Myocyte (in vitro differentiated cells): ENCODE measurements around the gene MPST. TPM values are rescaled to one million over a fixed set of nuclear protein-coding genes. Genes with fewer than 3 reads are reported as not detected.
"Not testable (repeated sequence)": the region's sequence is repeated elsewhere in the genome, so short reads cannot be mapped to it uniquely, and the experiment has no call there.

ENCODE experiments used
- DNase-seq: peaks from one replicate; pipeline ENCODE4 v3.0.0-alpha.2; 2012; ENCODE audit warnings: low read depth
- total RNA-seq: library from RNA; depleted of rRNA; stranded (reverse); fragments of >200 nt; gene quantifications from 2 replicates; pipeline ENCODE4 v1.2.3, GENCODE V29; 2014

The MPST gene
- total RNA-seq, 1 donor from 2014 or later = 109 TPM

DNA sequence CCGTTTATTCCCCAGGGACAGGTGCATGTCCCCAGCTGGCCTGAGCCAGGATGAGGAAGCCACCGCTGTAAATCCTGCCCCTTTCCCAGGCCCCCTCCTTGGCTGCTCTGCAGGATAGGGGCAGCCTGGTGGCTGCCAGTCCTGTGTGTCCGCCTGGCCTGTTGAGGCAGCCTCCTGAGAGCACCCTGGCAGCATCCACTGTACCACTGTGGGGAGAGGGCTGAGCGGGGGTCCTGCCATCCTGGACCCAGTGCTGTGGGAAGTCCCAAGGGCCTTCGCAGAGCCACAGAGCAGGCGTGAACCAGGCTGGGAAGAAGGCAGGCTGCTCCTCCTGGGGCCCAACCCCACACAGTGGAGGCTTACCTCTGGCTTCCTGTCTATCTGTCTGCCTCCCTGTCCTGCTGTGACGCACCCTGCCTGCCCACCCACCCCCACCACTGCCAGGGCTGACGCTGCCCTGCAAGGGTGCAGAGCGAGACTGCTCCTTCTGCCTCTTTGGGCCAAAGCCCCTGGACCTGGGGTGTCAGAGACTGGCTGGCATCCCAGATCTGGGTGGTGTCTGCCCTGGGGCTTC, 40.4 kb downstream of the MPST start:
- DNase-seq = no peak

DNA sequence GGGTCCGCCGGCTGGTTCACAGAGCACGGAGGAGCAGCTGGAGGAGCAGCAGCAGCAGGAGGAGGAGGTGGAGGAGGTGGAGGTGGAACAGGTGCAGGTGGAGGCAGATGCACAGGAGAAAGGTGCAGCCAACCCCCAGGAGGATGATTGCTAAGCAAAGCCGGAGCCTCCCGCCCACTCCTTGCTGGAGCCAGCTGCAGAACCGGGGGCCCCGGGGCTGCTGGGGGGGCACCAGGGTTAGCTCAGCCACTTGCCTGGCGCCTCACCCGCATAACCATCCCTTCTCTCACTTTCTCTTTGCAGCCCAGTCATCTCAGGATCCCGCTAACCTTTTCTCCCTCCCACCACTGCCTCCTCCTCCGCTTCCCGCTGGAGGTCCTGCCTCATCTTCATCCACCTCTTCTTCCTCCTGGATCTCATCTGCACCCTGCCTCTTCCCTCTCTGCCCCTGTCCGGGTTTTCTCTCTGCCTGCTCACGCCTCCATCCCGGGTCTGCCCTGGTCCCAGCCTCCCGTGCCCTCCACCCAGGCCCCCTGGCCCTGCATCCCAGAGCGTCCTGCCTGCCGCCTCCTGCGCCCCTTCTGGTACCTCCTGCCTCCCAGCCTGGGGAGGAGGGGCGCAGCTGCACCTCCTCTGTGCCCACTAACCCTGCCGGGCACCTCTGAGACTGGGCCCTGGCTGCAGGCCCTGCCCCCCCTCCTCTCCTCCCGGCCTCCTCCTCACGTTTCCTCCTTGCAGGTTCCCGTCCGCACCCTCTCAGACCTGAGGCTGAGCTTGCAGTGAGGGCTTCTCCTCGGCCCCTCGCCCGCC, 41.5 kb downstream of the MPST start:
- DNase-seq = no peak

DNA sequence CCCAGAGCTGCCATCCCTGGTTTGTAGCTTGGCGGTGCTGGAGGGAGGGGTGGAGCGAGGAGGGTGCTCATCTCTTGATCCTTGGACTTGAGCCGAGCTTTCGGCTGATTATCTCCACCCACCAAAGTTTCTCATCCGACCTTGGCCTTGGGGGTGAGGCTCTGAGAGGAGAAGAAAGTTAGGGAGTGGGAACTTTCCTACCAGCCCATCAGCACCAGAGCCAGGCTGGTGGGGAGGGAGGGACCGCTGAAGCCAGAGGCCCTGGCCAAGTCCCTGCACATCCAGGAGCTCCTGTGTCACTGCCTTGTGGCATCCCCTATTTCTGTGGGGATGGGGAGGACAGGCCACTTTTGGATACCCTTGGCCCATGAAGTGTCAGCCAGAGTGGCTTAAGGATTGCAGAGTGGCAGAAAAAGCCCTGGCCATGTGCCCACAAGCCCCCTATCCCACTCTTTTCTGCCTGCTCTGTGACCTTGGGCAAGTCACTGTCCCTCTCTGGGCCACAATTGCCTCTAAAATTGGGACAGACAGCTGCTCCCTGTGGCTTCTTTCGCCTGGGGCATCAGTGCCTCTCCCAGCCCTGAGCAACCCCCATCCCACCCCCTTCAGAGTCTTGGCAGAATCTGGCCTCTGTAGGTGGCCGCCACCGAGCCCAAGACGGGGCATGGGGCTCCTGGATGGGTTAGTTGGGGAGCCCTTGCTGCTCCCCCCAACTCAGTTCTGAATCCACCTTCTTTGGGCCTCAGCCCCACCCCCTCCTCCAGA, 42.3 kb downstream of the MPST start:
- no peak for DNase-seq

DNA sequence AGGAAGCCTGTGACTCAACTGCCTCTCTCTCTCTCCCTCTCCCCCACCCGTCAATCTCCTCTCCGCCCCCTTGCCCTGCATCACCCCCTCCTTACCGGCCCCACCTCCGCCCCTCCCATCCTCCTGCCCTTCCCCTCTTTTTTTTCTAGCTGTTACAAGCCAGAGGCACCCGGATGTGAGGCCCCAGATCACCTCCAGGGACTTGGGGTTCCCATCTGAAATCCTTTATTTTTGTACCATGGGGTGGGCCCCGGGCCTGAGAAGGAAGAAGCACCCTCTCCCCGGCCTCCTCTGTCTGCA, 42.8 kb downstream of the MPST start:
- DNase-seq = no peak

DNA sequence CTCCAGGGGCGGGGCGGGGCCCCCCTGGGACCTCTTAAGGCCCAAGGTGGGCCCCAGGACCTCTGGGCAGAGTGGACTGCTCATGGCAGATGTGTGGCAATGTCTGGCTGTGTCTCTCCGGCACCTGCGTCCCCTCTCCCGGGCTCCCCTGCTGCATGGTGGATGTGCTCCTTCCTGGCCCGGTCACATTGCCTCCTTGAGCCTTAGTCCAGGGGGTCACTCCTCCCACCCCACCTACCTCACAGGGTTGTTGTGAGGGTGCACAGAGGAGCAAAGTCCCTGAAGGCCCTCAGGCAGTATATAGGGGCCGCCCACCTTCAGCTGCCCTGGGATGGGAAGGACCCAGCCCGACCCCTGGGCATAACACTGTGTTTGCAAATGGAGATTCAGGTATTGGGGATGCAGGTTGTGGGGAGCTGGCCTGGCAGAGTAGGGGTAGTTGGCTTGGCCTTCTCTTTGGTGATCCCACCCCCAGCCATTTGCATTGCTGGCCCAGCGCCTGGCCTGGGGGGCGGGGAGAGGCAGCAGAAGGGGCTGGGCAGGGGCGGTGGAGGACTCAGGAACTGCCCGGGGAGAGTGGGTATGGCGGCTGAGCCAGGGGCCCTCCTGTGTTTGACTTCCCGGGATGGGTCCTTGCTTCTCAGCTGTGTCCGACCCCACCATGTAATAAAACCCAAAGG, 43.3 kb downstream of the MPST start:
- DNase-seq = no peak

DNA sequence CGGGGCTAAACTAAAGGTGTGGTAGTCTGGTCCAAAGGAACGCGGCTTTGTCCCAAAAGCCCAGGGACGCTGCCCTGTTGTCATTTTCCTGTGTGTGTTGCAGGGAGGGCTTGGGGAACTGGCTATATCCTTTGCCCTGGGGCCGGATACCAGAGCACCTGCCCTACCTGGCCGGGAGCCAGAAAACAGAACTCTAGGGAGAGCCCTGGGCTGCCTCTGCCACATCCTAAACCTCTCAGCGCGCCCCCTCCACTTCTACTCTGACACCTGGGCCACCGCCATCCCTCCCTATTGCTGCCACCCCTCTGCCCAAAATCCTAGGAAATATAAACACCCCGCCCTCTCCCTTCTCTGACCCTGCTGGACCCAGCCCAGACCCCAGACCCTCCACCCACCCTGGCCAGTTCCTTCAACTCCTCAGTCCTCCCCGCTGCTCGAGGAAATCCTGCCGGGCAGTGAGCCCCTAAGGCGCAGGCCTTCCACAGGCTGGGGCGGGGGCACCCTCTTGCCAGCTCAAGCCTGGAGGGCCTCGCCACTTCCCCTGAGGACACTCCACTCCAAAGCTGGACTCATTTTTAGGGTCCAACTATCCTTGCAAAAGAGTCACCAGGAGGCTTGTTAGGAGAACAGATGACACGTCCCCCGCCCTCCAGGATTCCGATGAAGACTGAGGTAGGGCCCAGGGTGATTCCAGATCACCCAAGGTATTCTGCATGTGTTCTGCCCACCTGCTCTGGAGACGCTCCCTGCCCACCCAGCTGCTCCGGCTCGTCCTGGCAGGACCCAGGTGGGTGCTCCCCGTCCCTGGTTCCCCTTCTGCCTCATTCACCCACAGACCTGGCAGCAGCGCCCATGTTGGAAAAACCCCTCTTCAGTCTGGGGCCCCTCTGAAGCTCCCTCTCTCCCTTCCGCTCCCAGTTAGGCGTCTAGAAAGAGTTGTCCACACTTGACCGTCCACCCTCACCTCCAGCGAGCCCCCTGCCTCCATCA, 44.2 kb downstream of the MPST start:
- DNase-seq = no peak

DNA sequence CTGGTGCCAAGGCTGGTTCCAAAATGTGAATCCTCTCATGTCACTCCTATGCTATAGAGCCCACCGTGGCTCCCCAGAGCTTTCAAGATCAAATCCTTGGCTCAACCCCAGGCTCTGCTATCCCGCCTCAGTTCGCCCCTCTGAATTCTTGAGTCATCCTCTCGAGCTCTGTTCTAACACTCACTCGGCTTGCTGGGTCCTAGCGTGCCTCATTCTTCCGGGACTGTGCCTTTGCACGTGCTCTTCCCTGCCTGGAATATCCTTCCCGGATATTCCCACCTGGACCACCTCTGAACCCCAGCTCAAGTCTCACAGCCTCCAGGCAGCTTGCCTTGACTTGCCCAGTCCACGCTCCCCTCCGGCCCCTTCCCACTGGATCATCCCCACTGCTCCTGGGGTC, 45.0 kb downstream of the MPST start:
- DNase-seq = no peak

DNA sequence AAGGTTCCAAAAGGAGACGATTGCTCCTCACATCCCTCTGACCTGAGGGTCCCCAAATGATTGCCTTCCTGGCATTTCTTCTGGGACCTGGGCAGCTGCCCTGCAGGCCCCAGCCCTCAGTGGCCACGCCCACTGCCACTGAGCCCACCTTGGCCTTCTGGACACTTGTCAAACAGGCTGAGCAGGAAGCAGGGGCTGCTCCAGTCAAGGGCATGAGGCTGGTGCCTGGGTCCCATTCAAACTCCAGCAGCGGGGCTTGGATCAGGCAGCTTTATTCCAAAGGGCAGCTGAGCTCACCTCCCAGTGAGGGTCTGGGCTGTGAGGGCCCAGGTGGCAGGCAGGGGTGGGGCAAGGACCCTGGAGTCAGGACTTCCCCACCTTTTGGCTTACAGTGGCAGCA, 45.6 kb downstream of the MPST start:
- no peak for DNase-seq

DNA sequence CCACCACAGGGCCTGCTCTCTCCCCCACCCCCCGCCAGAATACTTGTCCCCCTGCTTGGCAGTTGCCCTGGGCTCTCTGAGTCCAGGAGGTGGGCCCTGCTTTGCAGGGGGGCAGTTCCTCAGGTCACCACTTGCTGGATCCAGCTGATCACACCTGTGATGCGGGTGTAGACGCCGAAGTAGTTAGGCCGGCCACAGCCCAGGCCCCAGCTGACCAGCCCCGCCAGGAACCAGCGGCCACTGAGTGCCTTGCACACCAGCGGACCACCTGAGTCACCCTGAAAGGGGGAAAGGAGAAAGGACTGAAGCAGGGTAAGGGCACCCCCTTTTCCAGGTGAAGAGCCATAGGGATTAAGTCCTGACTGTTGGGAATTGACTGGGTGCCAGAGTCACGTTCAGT, 46.4 kb downstream of the MPST start:
- no peak for DNase-seq

DNA sequence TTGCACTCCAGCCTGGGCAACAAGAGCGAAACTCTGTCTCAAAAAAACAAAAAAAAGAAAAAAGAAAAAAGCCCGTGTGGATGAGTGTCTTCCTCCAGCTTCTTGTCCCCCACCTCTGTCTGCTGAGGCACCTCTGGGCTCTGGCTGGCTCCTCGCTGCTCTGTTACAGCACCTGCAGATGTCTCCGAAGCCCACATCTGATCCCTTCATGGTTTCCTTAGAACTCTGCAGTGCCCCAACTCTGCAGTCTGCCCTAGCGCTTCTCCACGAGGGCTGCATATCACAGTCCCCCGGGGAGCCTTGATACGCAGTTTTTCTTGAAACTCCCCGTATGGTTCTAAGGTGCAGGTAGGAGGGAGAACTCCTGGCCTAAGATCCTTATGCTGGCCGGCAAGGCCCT, 47.9 kb downstream of the MPST start:
- no peak for DNase-seq

DNA sequence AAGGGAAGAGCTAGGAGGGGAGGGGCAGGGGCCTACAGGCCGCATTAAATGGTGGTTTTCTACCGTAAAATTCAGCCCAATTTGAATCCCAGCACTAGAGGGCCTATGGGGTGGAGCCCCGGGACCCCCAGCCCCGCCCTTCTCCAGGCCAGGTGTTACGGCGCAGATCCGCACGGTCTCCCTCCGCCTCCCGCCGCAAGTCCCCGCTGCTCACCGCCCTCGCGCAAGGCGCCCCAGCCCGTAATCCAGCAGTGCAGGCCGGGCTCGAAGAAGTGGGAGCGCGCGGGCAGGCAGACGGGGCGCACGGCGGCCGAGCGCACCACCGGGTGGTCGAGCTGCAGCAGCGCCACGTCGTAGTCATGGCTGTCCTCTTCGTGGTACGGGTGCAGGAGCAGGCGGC, 49.3 kb downstream of the MPST start:
- no peak for DNase-seq

DNA sequence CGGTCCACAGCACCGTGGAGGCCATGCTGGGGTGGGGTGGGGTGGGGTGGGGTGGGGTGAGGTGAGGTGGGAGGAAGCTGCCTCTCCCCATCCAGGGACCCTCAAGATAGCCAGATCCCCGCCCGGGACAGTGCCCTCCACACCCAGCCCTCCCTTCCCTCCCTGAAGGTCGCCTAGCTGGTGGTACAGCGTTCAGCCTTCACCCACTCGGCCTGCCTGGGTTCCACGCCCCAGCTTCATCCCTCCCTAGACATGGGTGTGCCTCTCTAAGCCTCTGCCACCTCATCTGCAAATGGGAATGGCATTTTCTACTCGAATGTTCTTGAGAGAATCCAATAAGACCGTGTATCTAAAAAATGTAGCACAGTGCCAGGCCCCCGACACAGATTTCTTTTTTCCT, 49.8 kb downstream of the MPST start:
- no peak for DNase-seq

DNA sequence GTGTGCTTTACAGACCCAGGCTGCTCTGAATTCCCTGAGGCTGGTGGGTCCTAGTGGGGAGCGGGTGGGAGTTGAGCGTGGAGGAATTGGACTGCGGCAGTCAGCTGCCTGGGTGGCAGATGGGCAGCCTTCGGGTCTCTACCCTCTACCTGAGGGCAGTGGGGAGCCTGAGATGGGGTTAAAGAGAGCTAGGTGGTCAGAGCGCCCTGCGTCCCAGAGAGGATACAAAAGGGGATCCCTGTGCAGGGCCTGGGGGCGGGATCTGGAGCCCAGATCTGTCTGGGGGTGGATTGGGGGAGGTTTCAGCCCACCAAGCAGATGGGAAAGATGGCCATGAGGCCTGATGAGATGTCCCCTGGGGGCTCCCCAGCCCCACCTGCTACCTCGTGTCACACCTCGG, 50.2 kb downstream of the MPST start:
- no peak for DNase-seq

DNA sequence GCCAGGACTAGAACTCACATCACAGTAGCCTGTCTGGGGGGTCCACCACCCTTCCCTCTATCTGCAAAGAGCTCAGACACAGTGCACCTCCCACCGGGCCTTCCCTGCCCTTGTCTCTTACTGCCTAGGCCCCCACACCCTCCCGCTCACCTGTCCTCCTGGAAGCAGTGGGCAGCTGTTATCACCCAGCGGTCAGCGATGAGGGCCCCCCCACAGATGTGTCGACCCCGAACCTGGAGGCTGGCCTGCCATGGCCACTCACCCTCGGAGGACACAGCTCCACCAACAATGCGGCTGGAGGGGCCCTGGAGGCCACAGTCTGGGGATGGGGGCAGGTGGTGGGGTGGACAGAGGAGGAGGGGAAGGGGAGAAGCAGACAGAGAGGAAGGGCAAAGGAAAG, 50.8 kb downstream of the MPST start:
- no peak for DNase-seq

DNA sequence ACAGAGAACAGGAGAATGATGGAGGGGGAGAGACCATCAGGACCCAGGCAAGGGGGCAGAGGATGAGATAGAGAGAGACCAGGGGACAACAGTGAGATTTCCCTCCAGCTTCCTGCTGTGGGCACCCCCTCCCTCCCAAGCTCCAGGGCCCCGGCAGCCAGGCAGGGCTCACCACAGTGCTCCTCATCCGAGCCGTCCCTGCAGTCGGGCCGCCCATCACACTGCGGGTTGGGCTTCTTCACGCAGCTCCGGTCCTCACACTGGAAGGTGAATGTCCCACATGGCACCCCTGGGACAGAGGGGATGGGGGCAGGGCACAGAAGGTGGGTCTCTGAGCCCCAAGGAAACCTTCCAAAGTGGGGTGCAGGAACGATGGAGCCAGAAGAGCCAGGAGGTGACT, 51.2 kb downstream of the MPST start:
- no peak for DNase-seq

DNA sequence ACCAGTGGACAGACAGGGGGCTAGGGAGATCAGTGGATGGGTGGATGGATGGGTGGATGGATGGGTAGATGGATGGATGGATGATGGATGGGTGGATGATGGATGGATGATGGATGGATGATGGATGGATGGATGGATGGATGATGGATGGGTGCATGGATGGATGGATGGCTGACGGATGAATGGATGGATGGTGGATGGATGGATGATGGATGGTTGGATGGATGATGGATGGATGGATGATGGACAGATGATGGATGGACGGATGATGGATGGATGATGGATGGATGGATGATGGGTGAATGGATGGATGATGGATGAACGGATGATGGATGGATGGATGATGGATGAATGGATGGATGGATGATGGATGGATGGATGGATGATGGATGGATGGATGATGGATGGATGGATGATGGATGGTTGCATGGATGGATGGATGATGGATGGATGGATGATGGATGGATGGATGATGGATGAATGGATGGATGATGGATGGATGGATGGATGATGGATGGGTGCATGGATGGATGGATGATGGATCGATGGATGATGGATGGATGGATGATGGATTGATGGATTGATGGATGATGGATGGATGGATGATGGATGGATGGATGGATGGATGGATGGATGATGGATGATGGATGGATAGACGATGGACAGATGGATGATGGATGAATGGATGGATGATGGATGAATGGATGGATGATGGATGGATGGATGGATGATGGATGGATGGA, 52.5 kb downstream of the MPST start:
- not testable (repeated sequence) for DNase-seq

DNA sequence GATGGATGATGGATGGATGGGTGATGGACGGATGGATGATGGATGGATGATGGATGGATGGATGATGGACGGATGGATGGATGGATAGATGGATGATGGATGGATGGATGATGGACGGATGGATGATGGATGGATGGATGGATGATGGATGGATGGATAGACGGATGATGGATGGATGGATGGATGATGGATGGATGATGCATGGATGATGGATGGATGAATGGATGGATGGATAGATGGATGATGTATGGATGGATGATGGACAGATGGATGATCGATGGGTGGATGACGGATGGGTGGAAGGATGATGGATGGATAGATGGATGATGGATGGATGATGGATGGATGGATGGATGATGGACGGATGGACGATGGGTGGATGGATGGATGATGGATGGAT, 53.1 kb downstream of the MPST start:
- no peak for DNase-seq

DNA sequence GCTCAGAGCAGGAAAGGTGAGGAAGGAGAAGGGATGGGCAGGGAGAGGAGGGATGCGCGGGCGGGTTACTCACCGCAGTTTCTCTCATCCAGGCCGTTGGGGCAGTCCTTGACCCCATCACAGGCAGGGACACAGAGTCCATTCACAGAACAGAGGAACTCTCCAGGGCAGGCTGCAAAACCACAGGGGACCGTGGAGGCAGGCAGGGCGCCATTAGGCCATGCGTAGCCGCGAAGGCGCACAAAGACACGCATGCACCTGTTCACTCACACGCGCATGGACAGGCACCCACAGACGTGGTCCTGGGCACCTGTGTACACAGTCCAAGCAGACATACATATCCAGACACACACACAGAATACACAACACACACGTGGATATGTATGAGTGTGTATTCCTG, 55.0 kb downstream of the MPST start:
- DNase-seq = no peak

DNA sequence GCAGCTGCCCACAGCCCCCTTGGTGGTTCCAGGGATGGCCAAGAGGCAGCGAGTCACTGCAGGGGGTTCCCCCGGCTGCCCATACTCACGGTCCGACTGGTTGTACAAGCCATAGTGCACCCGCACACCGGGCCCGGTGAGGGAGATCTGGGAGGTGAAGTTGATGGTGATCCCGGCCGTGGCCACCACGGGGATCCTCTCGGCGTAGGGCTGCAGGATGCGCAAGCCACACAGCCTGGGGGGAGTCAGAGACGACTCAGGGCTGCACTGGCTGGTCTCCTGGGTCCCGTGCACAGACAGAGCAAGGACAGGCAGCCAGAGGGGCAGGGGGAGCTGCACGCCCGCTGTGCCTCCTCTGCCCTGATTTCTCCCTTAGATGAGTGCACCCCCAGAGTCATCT, 55.5 kb downstream of the MPST start:
- DNase-seq = no peak

DNA sequence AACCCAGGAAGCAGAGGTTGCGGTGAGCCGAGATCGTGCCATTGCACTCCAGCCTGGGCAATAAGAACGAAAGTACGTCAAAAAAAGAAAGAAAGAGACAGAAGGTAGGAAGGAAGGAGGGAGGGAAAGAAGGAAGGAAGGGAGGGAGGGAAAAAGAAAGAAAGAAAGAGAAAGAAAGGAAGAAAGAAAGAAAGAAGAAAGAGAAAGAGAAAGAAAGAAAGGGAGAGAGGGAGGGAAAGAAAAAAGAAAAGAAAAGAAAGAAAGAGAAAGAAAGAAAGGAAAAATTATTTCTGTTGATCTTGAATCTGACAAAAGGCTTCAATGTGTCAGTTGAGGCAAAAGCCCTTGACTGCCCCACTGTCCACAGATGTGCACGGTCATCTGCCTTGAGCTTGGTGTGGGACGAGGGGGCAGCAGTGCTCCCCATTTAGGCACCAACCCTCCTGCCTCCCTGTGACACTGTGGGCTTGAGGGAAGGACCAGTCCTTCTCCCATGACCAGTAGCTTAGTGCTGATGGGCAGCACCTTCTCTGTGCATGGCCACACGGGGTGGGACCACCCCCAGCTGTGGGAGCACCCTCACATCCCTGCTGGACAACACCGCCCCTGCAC, 56.4 kb downstream of the MPST start:
- DNase-seq = no peak
